ELR (cell line): ENCODE data around the gene ZBTB24.
A peak's percentile ranks its signal among the peaks of the same experiment; 100 is the strongest.
"Not testable (repeated sequence)": the region's sequence is repeated elsewhere in the genome, so short reads cannot be mapped to it uniquely, and the experiment has no call there.

ENCODE experiments used
- DNase-seq: peaks from one replicate; pipeline ENCODE4 v3.0.0-alpha.2; 2015; ENCODE audit warnings: low read depth

The ZBTB24 gene

GRCh38 chr6:109482905-109483734, at the start of gene ZBTB24:
ZBTB24 (minus strand) TSS chr6:109483219; CDS start chr6:109482026, 1,193 bp downstream.
- DNase-seq, result peak; percentile 92

GRCh38 chr6:109531446-109531845, 48.4 kb upstream of the ZBTB24 start:
- no peak for DNase-seq

GRCh38 chr6:109527989-109528388, 45.0 kb upstream of the ZBTB24 start:
- peak; percentile 50 for DNase-seq

- DNase-seq, result peak; percentile 78
Observed at GRCh38 chr6:109526905-109527628, 44.0 kb upstream of the ZBTB24 start.

- DNase-seq, result no peak
Observed at GRCh38 chr6:109524129-109524528, 41.1 kb upstream of the ZBTB24 start.

GRCh38 chr6:109523478-109523877, 40.5 kb upstream of the ZBTB24 start:
- DNase-seq, result peak; percentile 28

GRCh38 chr6:109521080-109521479, 38.1 kb upstream of the ZBTB24 start:
- DNase-seq, result no peak

- DNase-seq, result not testable (repeated sequence)
Observed at GRCh38 chr6:109519647-109520046, 36.6 kb upstream of the ZBTB24 start.

- no peak for DNase-seq
Observed at GRCh38 chr6:109516929-109517328, 33.9 kb upstream of the ZBTB24 start.

GRCh38 chr6:109515781-109516409, 32.9 kb upstream of the ZBTB24 start:
- DNase-seq, result peak; percentile 30

- no peak for DNase-seq
Observed at GRCh38 chr6:109514946-109515345, 31.9 kb upstream of the ZBTB24 start.

- peak; percentile 62 for DNase-seq
Observed at GRCh38 chr6:109513571-109514071, 30.6 kb upstream of the ZBTB24 start.

GRCh38 chr6:109512271-109512817, 29.3 kb upstream of the ZBTB24 start:
- DNase-seq, result no peak

- DNase-seq, result no peak
Observed at GRCh38 chr6:109511832-109512231, 28.8 kb upstream of the ZBTB24 start.

GRCh38 chr6:109510358-109510757, 27.3 kb upstream of the ZBTB24 start:
- no peak for DNase-seq

- no peak for DNase-seq
Observed at GRCh38 chr6:109508166-109508860, 25.3 kb upstream of the ZBTB24 start.

GRCh38 chr6:109507490-109508072, 24.6 kb upstream of the ZBTB24 start:
- no peak for DNase-seq

GRCh38 chr6:109506841-109507240, 23.8 kb upstream of the ZBTB24 start:
- no peak for DNase-seq

- DNase-seq, result no peak
Observed at GRCh38 chr6:109506314-109506713, 23.3 kb upstream of the ZBTB24 start.

- DNase-seq, result no peak
Observed at GRCh38 chr6:109503327-109504224, 20.6 kb upstream of the ZBTB24 start.
